ENCODE measurements around the gene LRBA.

GRCh38 chr4:150875367-150875766 lies 139.7 kb downstream of the LRBA start:
- no peak for TF ChIP-seq CTCF (IDR thresholded peaks at IDR 0.05; ENCODE audit: low read length)
- no peak for TF ChIP-seq EZH2 (IDR thresholded peaks at IDR 0.05; ENCODE audit: borderline replicate concordance, low read length)

All from OCI-LY1 (cell line).